Lower lobe of right lung (tissue), 2 donors: ENCODE data around the gene KCTD15. TPM values are rescaled to one million over a fixed set of nuclear protein-coding genes. Genes with fewer than 3 reads are reported as not detected.
A peak's percentile ranks its signal among the peaks of the same experiment; 100 is the strongest.

ENCODE experiments used
- ATAC-seq, 2 donors: fragments of 200-7000 bp; cut with Tn5 transposase; one replicate each; pipeline ENCODE4 v1.9.1; 2020 to 2022; ENCODE audit warnings: mild to moderate bottlenecking in 2 of 2, moderate library complexity in 2 of 2
- DNase-seq: peaks from one replicate; pipeline ENCODE4 v3.0.0-alpha.2; 2020
- H3K27ac ChIP-seq: fragments of 200-600 bp; one replicate; pipeline ENCODE4 v1.8.0; 2022
- H3K27me3 ChIP-seq: fragments of 200-600 bp; one replicate; pipeline ENCODE4 v1.8.0; 2022; ENCODE audit warnings: low read depth
- H3K36me3 ChIP-seq: fragments of 200-600 bp; one replicate; pipeline ENCODE4 v1.8.0; 2022; ENCODE audit warnings: mild to moderate bottlenecking
- H3K4me1 ChIP-seq: fragments of 200-600 bp; one replicate; pipeline ENCODE4 v1.8.0; 2022
- H3K4me3 ChIP-seq: fragments of 200-600 bp; one replicate; pipeline ENCODE4 v1.8.0; 2022; ENCODE audit warnings: mild to moderate bottlenecking
- H3K9me3 ChIP-seq: fragments of 200-600 bp; one replicate; pipeline ENCODE4 v1.8.0; 2022
- CTCF ChIP-seq: fragments of 200-600 bp; IDR thresholded peaks from one replicate; pipeline ENCODE4 v1.8.0; 2022; ENCODE audit warnings: antibody characterized with exemption, mild to moderate bottlenecking
- intact Hi-C: fragments of 100-400 bp; cut with DNase I; formaldehyde crosslinking; loops from one replicate; pipeline ENCODE4 v1.11.0; 2022
- total RNA-seq: library from RNA; stranded (reverse); fragmentation: NEBNext Ultra II Directional; extraction: Animal tissue kit (Norgen Biotek cat#: 25700); gene quantifications from one replicate; pipeline ENCODE4 v1.2.1, GENCODE V29; 2021
- donor health status: DM: no; HTN: yes; CAD: no; lungs with severe emphysema.

KCTD15 gene
- total RNA-seq, 1 donor from 2014 or later: 27.0 TPM

DNA sequence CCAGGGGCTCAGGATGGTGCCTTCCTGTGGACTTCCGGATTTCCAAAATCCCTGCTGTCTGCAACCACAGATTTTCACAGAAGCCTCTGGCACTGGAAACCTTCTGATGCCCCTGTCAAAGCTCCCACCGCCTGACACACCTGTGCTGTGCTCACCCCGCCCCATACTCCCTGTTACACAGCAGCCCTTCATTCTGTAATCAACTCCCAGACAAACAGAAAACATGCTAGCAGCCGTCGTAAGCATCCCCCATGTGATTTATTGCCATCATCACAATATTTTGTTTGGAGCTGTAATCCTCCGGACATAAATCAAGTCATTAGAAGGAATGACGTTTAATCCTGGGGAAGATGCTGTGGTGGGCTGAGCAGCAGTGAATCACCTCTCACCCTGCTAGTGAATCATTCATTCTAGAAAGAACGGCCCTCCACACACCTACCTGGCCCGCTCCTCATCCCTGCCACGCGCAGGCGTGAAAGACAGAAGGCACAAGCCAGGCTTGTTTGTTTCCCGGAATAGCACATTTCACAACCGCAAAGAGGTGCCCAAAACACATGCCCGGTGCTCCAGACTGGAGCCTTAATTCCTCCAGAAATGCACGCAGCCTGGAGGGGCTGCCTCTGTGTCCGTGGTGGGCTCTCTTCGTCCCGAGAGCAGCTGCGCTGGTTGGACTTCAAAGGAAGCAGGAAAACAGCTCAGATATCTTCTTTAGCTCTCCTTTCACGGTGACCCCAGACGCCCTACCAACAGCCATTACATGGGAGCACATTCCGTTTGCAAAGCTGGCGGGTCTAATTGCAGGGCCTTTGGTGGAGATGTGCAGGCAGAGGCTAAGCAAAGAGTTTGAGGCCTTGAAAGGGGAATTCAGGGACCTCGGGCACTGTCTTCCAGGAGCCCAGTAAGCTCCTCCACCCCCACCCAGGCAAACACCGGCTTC is 41.3 kb upstream of the KCTD15 start:
- Histone ChIP-seq H3K27ac (no peak overlapping the region), H3K36me3 (no peaks in the 10 kb centered on the region), H3K27me3 (peaks cover 3% of the 10 kb centered on the region), H3K4me3 (no peak overlapping the region), H3K9me3 (no peaks in the 10 kb centered on the region), H3K4me1 (peaks cover 7% of the 10 kb centered on the region)
- ATAC-seq (no peak), DNase-seq (no peak)
- TF ChIP-seq CTCF: no peak
- intact Hi-C loops: no loop called here

- TF ChIP-seq CTCF: no peak
These were observed 40.5 kb upstream of the KCTD15 start for GRCh38 chr19:33756177-33756576.

GRCh38 chr19:33758541-33759013 is 38.1 kb upstream of the KCTD15 start:
- TF ChIP-seq CTCF: no peak
- no peak overlapping the region for H3K27ac ChIP-seq
- peak; percentile 68 for DNase-seq
- H3K36me3 ChIP-seq: no peaks in the 10 kb centered on the region
- no peaks in the 10 kb centered on the region for H3K27me3 ChIP-seq
- no peak overlapping the region for H3K4me3 ChIP-seq
- H3K4me1 ChIP-seq: peaks cover 7% of the 10 kb centered on the region
- no peaks in the 10 kb centered on the region for H3K9me3 ChIP-seq
- intact Hi-C loops: no loop called here
- ATAC-seq: peak; percentile 87

More at GRCh38 chr19:33756177-33756576, 40.5 kb upstream of the KCTD15 start:
- no peaks in the 10 kb centered on the region for H3K9me3 ChIP-seq
- H3K27me3 ChIP-seq: peaks cover 3% of the 10 kb centered on the region
- H3K4me1 ChIP-seq: peaks cover 7% of the 10 kb centered on the region
- intact Hi-C loops: no loop called here
- no peak for ATAC-seq
- H3K4me3 ChIP-seq: no peak overlapping the region
- no peak for DNase-seq
- no peaks in the 10 kb centered on the region for H3K36me3 ChIP-seq
- no peak overlapping the region for H3K27ac ChIP-seq

DNA sequence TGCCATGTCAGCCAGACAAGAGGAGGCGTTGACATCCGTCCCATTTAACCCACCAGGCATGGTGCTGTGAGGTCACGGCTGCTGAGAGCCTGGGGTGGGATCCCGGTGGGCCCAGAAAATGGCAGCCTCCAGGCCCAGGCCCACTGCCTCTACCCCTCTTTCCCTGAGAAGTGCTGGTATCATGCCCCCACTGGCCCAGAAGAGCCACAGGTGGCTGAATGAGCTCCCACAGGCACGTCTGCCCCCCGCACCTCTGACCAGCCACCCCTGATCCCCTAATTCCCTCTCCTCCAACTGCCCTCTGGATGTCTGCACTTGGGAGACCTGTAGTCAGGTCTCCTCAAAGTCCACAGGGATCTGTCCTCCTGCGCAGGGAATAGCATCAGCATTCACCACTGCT is 37.3 kb upstream of the KCTD15 start:
- Histone ChIP-seq H3K36me3 (no peaks in the 10 kb centered on the region), H3K4me3 (no peak overlapping the region), H3K27me3 (no peaks in the 10 kb centered on the region), H3K4me1 (peaks cover 7% of the 10 kb centered on the region), H3K9me3 (no peaks in the 10 kb centered on the region), H3K27ac (no peak overlapping the region)
- DNase-seq (no peak), ATAC-seq (no peak)
- TF ChIP-seq CTCF: no peak
- intact Hi-C loops: no loop called here

DNA sequence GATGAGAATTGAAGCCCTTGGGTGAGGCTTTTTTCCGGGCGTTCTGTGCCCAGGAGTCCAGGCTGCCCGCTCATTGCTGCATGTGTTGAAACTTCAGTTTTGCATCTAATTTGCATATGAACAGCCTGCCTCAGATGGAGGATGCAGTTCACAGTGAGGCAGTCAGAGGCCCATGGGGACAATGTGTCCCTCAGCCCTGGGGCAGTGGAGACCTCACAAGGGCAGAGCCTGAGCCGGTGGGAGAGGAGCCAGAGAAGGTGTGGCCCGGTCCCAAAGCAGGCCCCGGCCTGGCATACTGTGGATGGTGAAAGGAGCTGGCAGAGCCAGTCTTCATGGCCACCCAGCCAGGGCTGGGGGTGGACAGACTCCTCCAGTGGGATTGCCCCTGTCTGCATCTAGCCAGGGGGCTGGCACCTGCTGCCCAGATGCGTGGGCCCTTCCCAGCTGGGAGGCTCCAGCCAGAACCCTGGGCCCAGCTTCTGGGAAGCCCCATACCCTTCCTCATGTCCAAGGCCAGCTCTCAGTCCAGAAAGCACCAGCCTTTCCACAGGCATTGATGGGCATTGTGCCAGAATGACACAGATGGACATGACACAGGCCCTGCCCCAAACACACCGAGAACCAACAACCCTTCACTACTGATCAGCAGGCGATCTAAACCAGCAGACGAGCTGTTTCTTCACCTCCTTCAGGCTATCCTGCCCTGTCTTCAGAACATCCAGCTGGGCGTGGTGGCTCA is 32.9 kb upstream of the KCTD15 start:
- H3K9me3 ChIP-seq: no peaks in the 10 kb centered on the region
- H3K27ac ChIP-seq: no peak overlapping the region
- DNase-seq: no peak
- H3K27me3 ChIP-seq: peaks cover 10% of the 10 kb centered on the region
- no peak overlapping the region for H3K4me3 ChIP-seq
- H3K36me3 ChIP-seq: no peaks in the 10 kb centered on the region
- H3K4me1 ChIP-seq: peaks cover under 1% of the 10 kb centered on the region
- ATAC-seq: no peak
- no peak for TF ChIP-seq CTCF
- intact Hi-C loops: no loop called here
